Endothelial cell of umbilical vein (primary cell): ENCODE results near the gene LRAT. TPM values are rescaled to one million over a fixed set of nuclear protein-coding genes. Genes with fewer than 3 reads are reported as not detected.

Source experiments
- Bru-seq: library from RNA; stranded (reverse); fragments of 400-500 nt; gene quantifications from one replicate; lab custom pipeline; 2021; lab: Mats Ljungman, UMichigan
- BruChase-seq, 2 experiments: library from RNA; stranded (reverse); fragments of 400-500 nt; gene quantifications; one replicate each; lab custom pipeline; 2021; lab: Mats Ljungman, UMichigan
- BruUV-seq: library from RNA; stranded (reverse); fragments of 400-500 nt; replicated peaks from 2 replicates; lab custom pipeline; 2021; lab: Mats Ljungman, UMichigan
- CTCF ChIA-PET: fragments of 300-600, 350-600 bp; sonication (Branson Sonifier 250); formaldehyde crosslinking; loops from one replicate; lab custom pipeline; 2021; ENCODE audit warnings: antibody characterized with exemption, inconsistent platforms; lab: Charles Lee
- POLR2A ChIA-PET: fragments of 300-600, 350-600 bp; sonication (Branson Sonifier 250); formaldehyde crosslinking; loops from one replicate; lab custom pipeline; 2021; ENCODE audit warnings: antibody characterized with exemption, inconsistent platforms; lab: Charles Lee
- DNase-seq: peaks from one replicate; pipeline ENCODE4 v3.0.0-alpha.2; 2011; ENCODE audit warnings: low read depth, low spot score
- FAIRE-seq: peaks from 2 replicates; lab custom pipeline; 2011; peaks lifted over from hg19 to GRCh38; lab: Jason Lieb, UNC
- H2AFZ ChIP-seq: 2 replicates; pipeline ENCODE4 v1.6.0; 2012; ENCODE audit warnings: low read depth, low read length, control low read depth, inconsistent platforms
- H3K27ac ChIP-seq: 2 replicates; pipeline ENCODE4 v1.5.1; 2011; ENCODE audit warnings: low read depth, mild to moderate bottlenecking, control low read depth, low read length, moderate library complexity; ENCODE audit not compliant: insufficient read depth
- H3K27me3 ChIP-seq, 2 experiments: 2 replicates each; pipeline versions ENCODE4 v1.6.0 to v1.6.1; 2011; ENCODE audit warnings: low read length in 2 of 2, mixed read lengths in 1 of 2; ENCODE audit not compliant: control insufficient read depth in 2 of 2, insufficient read depth in 2 of 2
- H3K36me3 ChIP-seq, 2 experiments: 2 replicates in 1 of 2; 3 replicates in 1 of 2; pipeline ENCODE4 v1.5.1; 2011; ENCODE audit warnings: low read length in 2 of 2, mild to moderate bottlenecking in 1 of 2, moderate library complexity in 1 of 2; ENCODE audit not compliant: control insufficient read depth in 2 of 2, insufficient read depth in 2 of 2; ENCODE audit errors: extremely low read depth in 1 of 2
- H3K4me1 ChIP-seq: 3 replicates; pipeline ENCODE4 v1.5.1; 2011; ENCODE audit warnings: mild to moderate bottlenecking, low read length; ENCODE audit not compliant: control insufficient read depth, insufficient read depth; ENCODE audit errors: extremely low read depth
- H3K4me2 ChIP-seq: 2 replicates; pipeline ENCODE4 v1.6.1; 2011; ENCODE audit warnings: low read length, control low read depth, mixed read lengths; ENCODE audit not compliant: insufficient read depth
- H3K4me3 ChIP-seq, 3 experiments: fragments of 200-600 bp in 1 of 3; sonication (generic), shearing (Covaris generic) in 1 of 3; replicated peaks in 1 of 3; 2 replicates each; pipeline ENCODE4 v1.5.1; 2011 to 2016; ENCODE audit warnings: control low read depth in 3 of 3, low read length in 3 of 3, mild to moderate bottlenecking in 2 of 3, inconsistent platforms in 1 of 3, low read depth in 1 of 3, moderate library complexity in 1 of 3; ENCODE audit not compliant: insufficient read depth in 1 of 3
- H3K79me2 ChIP-seq: 2 replicates; pipeline ENCODE4 v1.6.0; 2012; ENCODE audit warnings: low read length, inconsistent platforms; ENCODE audit not compliant: control insufficient read depth, insufficient read depth
- H3K9ac ChIP-seq: replicated peaks from 2 replicates; pipeline ENCODE3; 2011; ENCODE audit warnings: low read length, control low read depth; ENCODE audit not compliant: insufficient read depth; ENCODE audit errors: extremely low read depth
- H3K9me1 ChIP-seq: replicated peaks from 3 replicates; pipeline ENCODE4 v1.6.0; 2011; ENCODE audit warnings: mild to moderate bottlenecking, low read length; ENCODE audit not compliant: control insufficient read depth, insufficient read depth; ENCODE audit errors: extremely low read depth
- H3K9me3 ChIP-seq: replicated peaks from 2 replicates; pipeline ENCODE4 v1.5.1; 2012; ENCODE audit warnings: low read length, inconsistent platforms; ENCODE audit not compliant: control insufficient read depth, insufficient read depth
- H4K20me1 ChIP-seq: replicated peaks from 2 replicates; pipeline ENCODE3; 2011; ENCODE audit warnings: mild to moderate bottlenecking, low read length; ENCODE audit not compliant: control insufficient read depth, insufficient read depth; ENCODE audit errors: extremely low read depth
- EZH2 ChIP-seq: IDR thresholded peaks from 2 replicates; pipeline ENCODE4 v1.6.1; 2012; ENCODE audit warnings: borderline replicate concordance, low read depth, mild to moderate bottlenecking, moderate library complexity, low read length, inconsistent platforms; ENCODE audit not compliant: severe bottlenecking
- GATA2 ChIP-seq: IDR thresholded peaks from 2 replicates; pipeline ENCODE4 v1.7.0; 2011; ENCODE audit warnings: low read depth, mild to moderate bottlenecking, moderate library complexity, mixed read lengths, low read length; ENCODE audit not compliant: insufficient read length, insufficient read depth
- JUN ChIP-seq: IDR thresholded peaks from 2 replicates; pipeline ENCODE4 v1.6.1; 2011; ENCODE audit warnings: borderline replicate concordance, low read depth; ENCODE audit not compliant: insufficient read length, insufficient read depth
- MYC ChIP-seq: IDR thresholded peaks from one replicate; pipeline ENCODE4 v1.6.1; 2011; ENCODE audit warnings: mild to moderate bottlenecking, low read depth, low read length
- POLR2A ChIP-seq: IDR thresholded peaks from 2 replicates; pipeline ENCODE4 v1.6.1; 2012; ENCODE audit warnings: low read depth, mild to moderate bottlenecking, control low read depth, low read length
- dilution Hi-C: fragments of 300-500 bp; cut with MboI; formaldehyde crosslinking; loops from one replicate; pipeline ENCODE4 v1.15.0; 2019; ENCODE audit warnings: low sequenced_read_pairs; ENCODE audit not compliant: extremely low pct_ligation_motif_present
- intact Hi-C: fragments of 100-400 bp; cut with micrococcal nuclease; formaldehyde crosslinking; loops from one replicate; pipeline ENCODE4 v1.10.0; 2022
- long read RNA-seq: library from polyadenylated mRNA; stranded (forward); transcript quantifications from one replicate; pipeline ENCODE4 v2.0.0, GENCODE V29; 2021
- polyA minus RNA-seq, 3 experiments: library from RNA; depleted of rRNA, polyadenylated mRNA; stranded (reverse); fragments of >200 nt; gene quantifications; 1 replicate in 1 of 3; 2 replicates in 2 of 3; pipeline ENCODE4 v1.2.3, GENCODE V29; 2011
- polyA plus RNA-seq, 4 experiments: library from polyadenylated mRNA; depleted of rRNA in 3 of 4; stranded (reverse) in 3 of 4; unstranded in 1 of 4; fragments of >200 nt; gene quantifications; 2 replicates each; pipeline versions ENCODE4 v1.2.1 to v1.2.3, GENCODE V29; 2011 to 2012; ENCODE audit warnings: missing spikeins in 1 of 4
- total RNA-seq: library from RNA; stranded (reverse); gene quantifications from 2 replicates; pipeline ENCODE4 v1.2.3, GENCODE V29; 2021

LRAT gene
- total RNA-seq, result not detected in 2 replicates
- polyA plus RNA-seq, result not detected in 2 replicates
- not detected in 2 replicates for polyA plus RNA-seq (2011; cell fraction: cytosol; rRNA removed)
- not detected in 2 replicates for polyA plus RNA-seq (2011; cell fraction: nucleus; rRNA removed)
- polyA plus RNA-seq (2012), result not detected in 2 replicates
- polyA minus RNA-seq, result not detected in 2 replicates
- not detected for polyA minus RNA-seq (2011; cell fraction: cytosol; rRNA and poly(A)+ RNA removed)
- not detected in 2 replicates for polyA minus RNA-seq (2011; cell fraction: nucleus; rRNA and poly(A)+ RNA removed)
- percentile 10 among the genes with signal in this experiment for Bru-seq, nascent RNA
- percentile 7 among the genes with signal in this experiment for BruChase-seq, experiment 1, labeled RNA remaining after a 6-hour chase
- BruChase-seq, experiment 2, labeled RNA remaining after a 2-hour chase, result percentile 7 among the genes with signal in this experiment
- long read RNA-seq, result 0 reads

GRCh38 chr4:154743683-154744340 is at the start of gene LRAT:
TSS of gene LRAT (plus strand) at chr4:154744000. CDS start at chr4:154744327, 327 bp downstream.
- Histone ChIP-seq H3K4me1 (peaks cover 7% of the 10 kb centered on the region), H2AFZ (peak within 1 kb of the TSS; percentile 83), H3K4me3 (peak within 1 kb of the TSS; percentile 13 to 42 (median 14)), H3K27ac (no peak within 1 kb of the TSS), H3K36me3 (no peaks in the 10 kb centered on the region), H3K9me3 (no peaks in the 10 kb centered on the region), H3K4me2 (peak within 1 kb of the TSS; percentile 41), H3K27me3 (peaks cover 42 to 70% of the 10 kb centered on the region in 2 experiments), H3K9ac (no peak within 1 kb of the TSS), H4K20me1 (no peaks in the 10 kb centered on the region), H3K79me2 (no peaks in the 10 kb centered on the region), H3K9me1 (no peaks in the 10 kb centered on the region)
- ChIA-PET CTCF (interaction anchor here (0.9 to 1.2 kb wide), 2 partner anchors 63 to 125 kb away, joined by 3 read pairs; no protein-coding TSS in a partner anchor), POLR2A (no interaction called here)
- intact Hi-C loops, result no loop called here
- FAIRE-seq (no peak), DNase-seq (no peak)
- no TSS peak for BruUV-seq
- TF ChIP-seq JUN (no peak), EZH2 (peak; percentile 29)
- dilution Hi-C loops, result no loop called here

- Histone ChIP-seq H4K20me1 (no peaks in the 10 kb centered on the region), H2AFZ (no peak overlapping the region), H3K4me1 (no peaks in the 10 kb centered on the region), H3K36me3 (no peaks in the 10 kb centered on the region), H3K79me2 (no peaks in the 10 kb centered on the region), H3K4me2 (no peak overlapping the region), H3K9ac (no peak overlapping the region), H3K27ac (no peak overlapping the region), H3K9me3 (no peaks in the 10 kb centered on the region), H3K4me3 (no peak overlapping the region), H3K9me1 (no peaks in the 10 kb centered on the region), H3K27me3 (no peaks in the 10 kb centered on the region)
- intact Hi-C loops (no loop called here), dilution Hi-C loops (no loop called here)
- POLR2A ChIA-PET, result no interaction called here
- TF ChIP-seq JUN (no peak), POLR2A (no peak), MYC (no peak), GATA2 (no peak)
- no peak for FAIRE-seq
- no peak for DNase-seq
- no TSS peak for BruUV-seq
- CTCF ChIA-PET, result no interaction called here
Observed at GRCh38 chr4:154707877-154708276, 35.9 kb upstream of the LRAT start.
